ENCODE measurements around the gene HOXC10.

Gene HOXC10

GRCh38 chr12:54003625-54004024 is 18.7 kb downstream of the HOXC10 start:
- DNase-seq (ENCODE audit: low spot score) = no peak

GRCh38 chr12:54004063-54004840 is 19.3 kb downstream of the HOXC10 start:
- no peak for DNase-seq (ENCODE audit: low spot score)

- no peak for DNase-seq (ENCODE audit: low spot score)
These were observed 20.0 kb downstream of the HOXC10 start for GRCh38 chr12:54004841-54005530.

GRCh38 chr12:54005531-54005852 is 20.5 kb downstream of the HOXC10 start:
- DNase-seq (ENCODE audit: low spot score) = no peak

- peak; percentile 70 for DNase-seq (ENCODE audit: low spot score)
These were observed 21.1 kb downstream of the HOXC10 start for GRCh38 chr12:54005853-54006558.

- DNase-seq (ENCODE audit: low spot score) = no peak
These were observed 21.7 kb downstream of the HOXC10 start for GRCh38 chr12:54006559-54007220.

GRCh38 chr12:54007538-54008259 is 22.8 kb downstream of the HOXC10 start:
- DNase-seq (ENCODE audit: low spot score) = no peak

GRCh38 chr12:54008260-54008552 is 23.3 kb downstream of the HOXC10 start:
- no peak for DNase-seq (ENCODE audit: low spot score)

GRCh38 chr12:54009171-54010052 is 24.5 kb downstream of the HOXC10 start:
- DNase-seq (ENCODE audit: low spot score) = peak; percentile 60

- DNase-seq (ENCODE audit: low spot score) = no peak
These were observed 25.4 kb downstream of the HOXC10 start for GRCh38 chr12:54010053-54010971.

- no peak for DNase-seq (ENCODE audit: low spot score)
These were observed 26.2 kb downstream of the HOXC10 start for GRCh38 chr12:54010972-54011664.

- DNase-seq (ENCODE audit: low spot score) = no peak
These were observed 27.0 kb downstream of the HOXC10 start for GRCh38 chr12:54011665-54012532.

GRCh38 chr12:54012631-54013409 is 27.9 kb downstream of the HOXC10 start:
- no peak for DNase-seq (ENCODE audit: low spot score)

- DNase-seq (ENCODE audit: low spot score) = no peak
These were observed 29.6 kb downstream of the HOXC10 start for GRCh38 chr12:54014377-54015017.

- no peak for DNase-seq (ENCODE audit: low spot score)
These were observed 30.3 kb downstream of the HOXC10 start for GRCh38 chr12:54015018-54015931.

- DNase-seq (ENCODE audit: low spot score) = no peak
These were observed 31.1 kb downstream of the HOXC10 start for GRCh38 chr12:54016051-54016450.
